ENCODE measurements around the gene POLDIP3.
"Not testable (repeated sequence)": the region's sequence is repeated elsewhere in the genome, so short reads cannot be mapped to it uniquely, and the experiment has no call there.

POLDIP3 gene

GRCh38 chr22:42549331-42550060, 65.2 kb downstream of the POLDIP3 start:
- no peak for DNase-seq

DNA sequence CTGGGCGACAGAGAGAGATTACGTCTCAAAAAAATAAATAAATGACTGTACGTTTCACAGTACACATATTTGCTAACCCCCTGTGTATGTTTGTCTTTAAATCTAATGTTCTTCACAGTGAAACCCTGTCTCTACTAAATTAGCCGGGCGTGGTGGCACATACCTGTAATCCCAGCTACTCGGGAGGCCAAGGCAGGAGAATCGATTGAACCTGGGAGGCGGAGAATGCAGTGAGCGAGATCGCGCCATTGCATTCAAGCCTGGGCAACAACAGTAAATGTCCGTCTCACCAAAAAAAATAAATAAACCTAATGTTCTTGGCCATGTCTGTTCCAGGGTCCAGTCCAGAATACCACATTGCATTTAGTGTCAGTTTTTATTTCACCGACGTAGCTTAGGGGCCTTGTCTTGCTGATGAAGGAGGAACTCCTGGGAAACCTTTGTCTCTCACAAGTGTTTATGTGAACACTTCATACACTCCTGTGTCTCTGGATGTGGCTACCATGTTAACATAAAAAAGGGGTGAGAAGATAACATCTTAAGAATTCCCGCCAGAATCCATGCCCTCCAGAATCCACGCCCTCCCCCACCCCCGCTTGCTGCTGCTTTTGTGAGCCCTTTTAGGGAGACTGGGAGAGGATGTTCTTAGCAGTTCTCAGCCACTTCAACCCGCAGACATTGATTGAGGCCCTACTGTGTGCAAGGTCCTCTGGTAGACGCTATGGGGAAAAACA, 65.9 kb downstream of the POLDIP3 start:
- DNase-seq = no peak

DNA sequence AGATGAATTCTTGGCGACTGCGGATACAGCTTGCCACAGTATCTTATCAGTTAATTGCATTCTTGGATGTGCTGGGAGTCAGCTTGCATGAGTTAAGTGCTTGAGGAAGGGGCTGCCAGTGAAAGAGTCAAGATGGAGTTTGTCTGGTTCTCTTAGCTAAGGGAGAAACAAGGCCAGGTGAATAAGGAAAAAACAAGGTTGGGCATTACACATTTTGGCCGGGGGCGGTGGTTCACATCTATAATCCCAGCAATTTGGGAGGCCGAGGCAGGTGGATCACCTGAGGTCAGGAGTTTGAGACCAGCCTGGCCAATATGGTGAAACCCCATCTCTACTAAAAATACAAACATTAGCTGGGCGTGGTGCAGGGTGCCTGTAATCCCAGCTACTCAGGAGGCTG, 66.6 kb downstream of the POLDIP3 start:
- not testable (repeated sequence) for DNase-seq

- no peak for DNase-seq
Observed at GRCh38 chr22:42547562-42547961, 67.1 kb downstream of the POLDIP3 start.

DNA sequence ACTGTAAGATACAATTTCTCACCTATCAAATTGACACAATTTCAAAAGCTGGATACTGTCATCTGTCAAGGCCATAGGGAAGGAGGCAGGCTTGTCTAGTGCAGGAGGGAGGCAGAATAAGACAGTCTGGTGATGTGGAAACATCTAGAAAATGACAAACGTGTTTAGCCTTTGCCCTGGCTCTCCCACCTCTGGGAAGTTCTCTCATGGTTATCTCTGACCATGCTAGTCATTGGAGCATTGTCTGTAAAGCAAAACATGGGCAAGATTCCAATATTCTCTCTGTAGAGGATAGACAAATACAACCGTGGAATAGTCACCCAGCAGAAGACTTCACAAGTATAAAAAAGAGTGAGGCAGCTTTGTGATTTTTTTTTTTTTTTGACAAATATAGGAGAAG, 70.0 kb downstream of the POLDIP3 start:
- no peak for DNase-seq

GRCh38 chr22:42539236-42539771, 75.4 kb downstream of the POLDIP3 start:
- DNase-seq = not testable (repeated sequence)

DNA sequence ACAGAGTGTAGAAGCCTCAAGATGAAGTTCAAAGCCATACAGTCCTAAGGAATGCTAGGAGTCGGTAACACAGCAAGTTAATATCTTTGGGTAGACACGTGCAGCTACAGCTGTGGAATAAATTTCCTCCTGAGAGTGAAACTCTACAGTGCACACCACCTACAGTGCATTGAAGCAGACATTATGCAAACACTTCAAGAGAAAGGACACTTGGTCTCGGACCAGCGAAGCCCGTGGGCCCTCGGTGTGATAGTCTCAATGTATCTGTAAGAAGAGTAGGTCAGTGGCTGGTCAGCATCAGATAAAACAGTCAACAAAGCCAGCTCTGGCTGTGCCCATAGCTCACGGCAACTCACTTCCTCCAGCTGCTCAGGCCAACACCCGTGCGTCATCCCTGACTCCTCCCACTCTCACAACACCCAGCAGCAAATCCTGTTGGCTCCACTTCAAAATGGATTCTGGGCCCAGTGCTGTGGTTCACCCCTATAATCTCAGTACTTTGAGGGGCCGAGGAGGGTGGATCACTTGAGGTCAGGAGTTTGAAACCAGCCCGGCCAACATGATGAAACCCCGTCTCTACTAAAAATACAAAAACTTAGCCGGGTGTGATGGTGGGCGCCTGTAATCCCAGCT, 77.4 kb downstream of the POLDIP3 start:
- not testable (repeated sequence) for DNase-seq

DNA sequence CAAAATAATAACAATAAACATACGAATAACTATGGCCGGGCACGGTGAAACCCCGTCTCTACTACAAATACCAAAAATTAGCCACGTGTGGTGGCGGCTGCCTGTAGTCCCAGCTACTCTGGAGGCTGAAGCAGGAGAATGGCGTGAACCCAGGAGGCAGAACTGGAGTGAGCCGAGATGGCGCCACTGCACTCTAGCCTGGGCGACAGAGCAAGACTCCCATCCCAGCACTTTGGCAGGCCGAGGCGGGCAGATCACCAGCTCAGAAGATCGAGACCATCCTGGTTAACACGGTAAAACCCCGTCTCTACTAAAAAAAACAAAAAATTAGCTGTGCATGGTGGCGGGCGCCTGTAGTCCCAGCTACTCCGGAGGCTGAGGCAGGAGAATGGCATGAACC, 78.0 kb downstream of the POLDIP3 start:
- not testable (repeated sequence) for DNase-seq

GRCh38 chr22:42536166-42536565, 78.5 kb downstream of the POLDIP3 start:
- no peak for DNase-seq

GRCh38 chr22:42535082-42535731, 79.5 kb downstream of the POLDIP3 start:
- not testable (repeated sequence) for DNase-seq

Measured in NCI-H1105 (cell line).